Mucosa of descending colon (tissue), 3 donors: ENCODE measurements around the gene KRT37. TPM values are rescaled to one million over a fixed set of nuclear protein-coding genes. Genes with fewer than 3 reads are reported as not detected.

Source experiments
- ATAC-seq: fragments of 200-7000 bp; cut with Tn5 transposase; one replicate; pipeline ENCODE4 v1.9.1; 2020; ENCODE audit warnings: mild to moderate bottlenecking, moderate library complexity
- DNase-seq, 3 donors: peaks; one replicate each; pipeline ENCODE4 v3.0.0-alpha.2; 2020
- H3K36me3 ChIP-seq: fragments of 200-600 bp; one replicate; pipeline ENCODE4 v1.8.0; 2021; ENCODE audit warnings: low read depth, mild to moderate bottlenecking
- H3K4me1 ChIP-seq: fragments of 200-600 bp; one replicate; pipeline ENCODE4 v1.8.0; 2021; ENCODE audit warnings: low read depth, mild to moderate bottlenecking
- H3K4me3 ChIP-seq: fragments of 200-600 bp; one replicate; pipeline ENCODE4 v1.8.0; 2021; ENCODE audit warnings: mild to moderate bottlenecking
- H3K9me3 ChIP-seq: fragments of 200-600 bp; one replicate; pipeline ENCODE4 v1.8.0; 2021; ENCODE audit warnings: mild to moderate bottlenecking
- CTCF ChIP-seq: fragments of 200-600 bp; IDR thresholded peaks from one replicate; pipeline ENCODE4 v1.8.0; 2022; ENCODE audit warnings: antibody characterized with exemption, mild to moderate bottlenecking
- intact Hi-C, 2 donors: fragments of 100-400 bp; cut with DNase I in 1 of 2; cut with micrococcal nuclease in 1 of 2; formaldehyde crosslinking; loops; one replicate each; pipeline versions ENCODE4 v1.11.0 to v1.11.1; 2022; cut with DNase I, micrococcal nuclease
- total RNA-seq, 3 donors: library from RNA; stranded (reverse); fragmentation: NEBNext Ultra II Directional in 2 of 3; extraction: Animal tissue kit (Norgen Biotek cat#: 25700) in 2 of 3; gene quantifications; one replicate each; pipeline versions ENCODE4 v1.2.1 to v1.2.4, GENCODE V29; 2021 to 2023
- donor health status: DM: no; HTN: no; CAD: no; lungs with moderate emphysema.
- donor health status: DM: no; HTN: no; CAD: no.
- donor health status: DM: no; HTN: yes; CAD: no.

The KRT37 gene
- total RNA-seq, 3 donors from 2014 or later, result not detected

GRCh38 chr17:41392278-41392677 is 32.1 kb downstream of the KRT37 start:
- no peak for TF ChIP-seq CTCF
- H3K4me1 ChIP-seq, result no peaks in the 10 kb centered on the region
- peaks cover under 1% of the 10 kb centered on the region for H3K9me3 ChIP-seq
- ATAC-seq (no peak), DNase-seq (no peak)
- H3K36me3 ChIP-seq, result no peaks in the 10 kb centered on the region
- no peak overlapping the region for H3K4me3 ChIP-seq
- intact Hi-C loops, result no loop called here

- DNase-seq (no peak), ATAC-seq (no peak)
- TF ChIP-seq CTCF, result no peak
- Histone ChIP-seq H3K36me3 (no peaks in the 10 kb centered on the region), H3K9me3 (peaks cover 7% of the 10 kb centered on the region), H3K4me1 (no peaks in the 10 kb centered on the region), H3K4me3 (no peak overlapping the region)
- intact Hi-C loops, result no loop called here
Measured at GRCh38 chr17:41391535-41391934, 32.9 kb downstream of the KRT37 start.

GRCh38 chr17:41390411-41390938 is 33.9 kb downstream of the KRT37 start:
- ATAC-seq (no peak), DNase-seq (no peak)
- intact Hi-C loops, result no loop called here
- H3K4me1 ChIP-seq, result no peaks in the 10 kb centered on the region
- TF ChIP-seq CTCF, result no peak
- no peaks in the 10 kb centered on the region for H3K36me3 ChIP-seq
- peaks cover 10% of the 10 kb centered on the region for H3K9me3 ChIP-seq
- H3K4me3 ChIP-seq, result no peak overlapping the region

- intact Hi-C loops, result no loop called here
- DNase-seq (no peak), ATAC-seq (no peak)
- Histone ChIP-seq H3K4me3 (no peak overlapping the region), H3K9me3 (peaks cover 10% of the 10 kb centered on the region), H3K36me3 (no peaks in the 10 kb centered on the region), H3K4me1 (no peaks in the 10 kb centered on the region)
- no peak for TF ChIP-seq CTCF
Measured at GRCh38 chr17:41387670-41388069, 36.7 kb downstream of the KRT37 start.

GRCh38 chr17:41386227-41386626 is 38.2 kb downstream of the KRT37 start:
- TF ChIP-seq CTCF, result no peak
- Histone ChIP-seq H3K4me1 (no peaks in the 10 kb centered on the region), H3K9me3 (peaks cover 10% of the 10 kb centered on the region), H3K36me3 (no peaks in the 10 kb centered on the region), H3K4me3 (no peak overlapping the region)
- DNase-seq (no peak), ATAC-seq (no peak)
- intact Hi-C loops, result no loop called here

- Histone ChIP-seq H3K36me3 (no peaks in the 10 kb centered on the region), H3K4me1 (no peaks in the 10 kb centered on the region), H3K9me3 (peaks cover 10% of the 10 kb centered on the region), H3K4me3 (no peak overlapping the region)
- no peak for TF ChIP-seq CTCF
- ATAC-seq, result no peak
- intact Hi-C loops, result no loop called here
- no peak for DNase-seq
Measured at GRCh38 chr17:41383690-41384089, 40.7 kb downstream of the KRT37 start.
